ENCODE data around the gene SPTBN5. TPM values are rescaled to one million over a fixed set of nuclear protein-coding genes. Genes with fewer than 3 reads are reported as not detected.
A peak's percentile ranks its signal among the peaks of the same experiment; 100 is the strongest.

SPTBN5 gene
- polyA plus RNA-seq (2013, experiment 1 of 4), result 0.33 TPM
- polyA plus RNA-seq (2013, experiment 2 of 4), result 0.25 TPM
- polyA plus RNA-seq (2013, experiment 3 of 4), result 0.11 TPM
- 0.12 TPM for polyA plus RNA-seq (2013, experiment 4 of 4)

DNA sequence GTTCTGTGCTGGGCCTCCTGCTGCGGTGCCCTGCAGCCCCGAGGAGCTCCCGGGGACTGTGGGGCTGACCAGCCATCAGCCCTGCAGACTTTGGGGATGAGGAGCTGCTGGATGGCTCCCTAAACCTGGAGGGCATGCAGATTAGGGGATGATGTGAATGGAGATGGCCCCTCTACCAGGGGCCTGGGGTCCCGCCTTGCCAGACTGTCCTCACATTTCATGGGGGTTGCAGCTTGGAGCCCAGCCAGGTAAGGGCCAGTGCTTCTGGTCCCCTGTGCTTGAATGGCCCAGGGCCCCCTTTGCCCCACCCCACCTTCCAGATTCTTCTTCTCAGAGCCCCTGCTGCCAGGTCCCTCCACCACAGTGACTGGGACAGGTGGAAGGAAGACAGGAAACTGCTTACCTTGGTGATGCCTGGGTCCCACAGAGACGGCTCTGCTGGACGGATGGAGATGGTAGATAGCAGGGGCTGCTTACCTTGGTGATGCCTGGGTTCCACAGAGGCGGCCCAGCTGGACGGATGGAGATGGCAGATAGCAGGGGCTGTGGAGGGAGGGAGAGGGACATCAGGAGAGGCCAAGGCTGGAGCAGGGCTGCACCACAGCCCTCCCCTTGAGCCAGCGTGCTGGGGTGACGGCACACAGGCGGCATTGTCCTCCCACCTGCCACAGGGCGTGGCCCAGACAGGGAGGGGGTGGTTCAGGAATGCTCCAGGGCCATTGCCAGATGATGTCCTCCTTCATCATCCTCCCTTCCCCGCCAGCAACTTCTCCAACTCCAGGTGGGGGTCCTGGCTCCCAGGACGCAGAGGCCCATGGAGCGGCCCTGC, at the start of gene SPTBN5:
SPTBN5 (minus strand) TSS at position 632 of the 829 bp plus-strand sequence; CDS start at position 76, 556 bp downstream.
- 92 to 94% methylated on average over 15 of the region's 15 CpGs for WGBS, 2 experiments
- Histone ChIP-seq H3K36me3 (ENCODE audit: control insufficient read depth, insufficient read depth, low read length) (no peaks in the 10 kb centered on the region), H3K9me3 (ENCODE audit: control insufficient read depth, low read length) (no peaks in the 10 kb centered on the region), H3K27me3 (ENCODE audit: control insufficient read depth, insufficient read depth, low read length, poor library complexity, severe bottlenecking) (no peaks in the 10 kb centered on the region), H3K27ac (ENCODE audit: insufficient read depth, low read depth, low read length, poor library complexity, severe bottlenecking) (no peak within 1 kb of the TSS), H3K4me3 (ENCODE audit: insufficient read depth, low read depth, low read length) (no peak within 1 kb of the TSS), H3K4me1 (ENCODE audit: control insufficient read depth, insufficient read depth, low read length) (peaks cover 20% of the 10 kb centered on the region)

DNA sequence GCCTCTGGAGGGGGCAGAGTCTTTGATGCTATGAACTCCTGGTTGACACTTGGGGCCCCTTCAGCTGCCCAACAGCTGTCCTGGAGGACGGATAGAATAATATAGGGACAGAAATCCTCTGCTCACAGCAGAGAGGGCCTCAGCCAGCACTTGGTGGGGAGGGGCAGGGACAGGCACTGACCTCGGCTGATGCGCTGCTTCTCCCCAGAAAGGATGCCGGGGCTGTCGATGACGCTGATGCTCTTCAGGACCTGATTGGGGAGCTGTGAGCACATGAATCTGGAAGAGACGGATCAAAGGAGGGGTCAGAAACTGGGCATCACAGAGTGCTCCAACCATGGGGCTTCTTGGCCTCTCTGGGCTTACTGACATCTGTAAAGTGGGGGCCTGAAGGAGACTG, 49.0 kb upstream of the SPTBN5 start:
- no peak overlapping the region for H3K4me3 ChIP-seq (ENCODE audit: insufficient read depth, low read depth, low read length)
- H3K9me3 ChIP-seq (ENCODE audit: control insufficient read depth, low read length), result no peaks in the 10 kb centered on the region
- H3K27ac ChIP-seq (ENCODE audit: insufficient read depth, low read depth, low read length, poor library complexity, severe bottlenecking), result no peak overlapping the region
- no peaks in the 10 kb centered on the region for H3K27me3 ChIP-seq (ENCODE audit: control insufficient read depth, insufficient read depth, low read length, poor library complexity, severe bottlenecking)
- peaks cover 50% of the 10 kb centered on the region for H3K4me1 ChIP-seq (ENCODE audit: control insufficient read depth, insufficient read depth, low read length)
- no peaks in the 10 kb centered on the region for H3K36me3 ChIP-seq (ENCODE audit: control insufficient read depth, insufficient read depth, low read length)
- 84 to 88% methylated on average over 7 of the region's 7 CpGs for WGBS, 2 experiments

DNA sequence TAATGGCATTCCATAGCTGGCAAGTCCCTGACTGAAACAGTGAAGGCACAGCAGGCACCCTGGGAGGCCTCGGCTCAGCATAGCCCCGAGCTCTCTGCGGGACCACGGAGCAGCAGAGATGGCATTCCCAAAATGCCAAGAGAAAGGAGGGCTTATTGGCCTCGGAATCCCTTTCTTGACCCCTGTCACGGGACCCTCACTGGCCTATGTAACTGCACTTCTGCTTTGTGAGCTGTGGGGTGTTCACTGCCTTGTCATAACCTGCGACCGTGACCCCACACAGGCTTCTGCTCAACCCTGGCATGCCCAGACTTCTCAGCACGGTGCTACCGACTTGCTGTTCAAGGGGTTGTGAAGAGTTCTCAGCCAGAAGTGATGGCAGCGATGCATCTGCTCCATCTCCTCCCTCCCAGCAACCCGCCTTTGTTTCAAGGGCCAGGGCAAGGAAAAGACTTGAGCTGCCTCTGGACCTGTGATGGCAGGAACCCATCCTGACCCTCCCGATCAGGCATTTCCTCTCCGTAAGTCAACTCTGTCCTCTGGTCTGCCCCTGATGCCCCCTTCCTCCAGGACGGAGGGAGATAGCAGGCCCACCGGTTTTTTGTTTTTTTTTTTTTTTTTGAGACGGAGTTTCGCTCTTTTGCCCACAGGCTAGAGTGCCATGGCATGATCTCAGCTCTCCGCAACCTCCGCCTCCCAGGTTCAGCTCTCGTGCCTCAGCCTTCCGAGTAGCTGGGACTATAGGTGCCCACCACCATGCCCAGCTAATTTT, 48.0 kb upstream of the SPTBN5 start:
- no peaks in the 10 kb centered on the region for H3K27me3 ChIP-seq (ENCODE audit: control insufficient read depth, insufficient read depth, low read length, poor library complexity, severe bottlenecking)
- no peaks in the 10 kb centered on the region for H3K9me3 ChIP-seq (ENCODE audit: control insufficient read depth, low read length)
- peak overlapping the region; percentile 79 for H3K27ac ChIP-seq (ENCODE audit: insufficient read depth, low read depth, low read length, poor library complexity, severe bottlenecking)
- no peak overlapping the region for H3K4me3 ChIP-seq (ENCODE audit: insufficient read depth, low read depth, low read length)
- WGBS, 2 experiments, result 70 to 72% methylated on average over 22 of the region's 22 CpGs
- peaks cover 52% of the 10 kb centered on the region for H3K4me1 ChIP-seq (ENCODE audit: control insufficient read depth, insufficient read depth, low read length)
- no peaks in the 10 kb centered on the region for H3K36me3 ChIP-seq (ENCODE audit: control insufficient read depth, insufficient read depth, low read length)

DNA sequence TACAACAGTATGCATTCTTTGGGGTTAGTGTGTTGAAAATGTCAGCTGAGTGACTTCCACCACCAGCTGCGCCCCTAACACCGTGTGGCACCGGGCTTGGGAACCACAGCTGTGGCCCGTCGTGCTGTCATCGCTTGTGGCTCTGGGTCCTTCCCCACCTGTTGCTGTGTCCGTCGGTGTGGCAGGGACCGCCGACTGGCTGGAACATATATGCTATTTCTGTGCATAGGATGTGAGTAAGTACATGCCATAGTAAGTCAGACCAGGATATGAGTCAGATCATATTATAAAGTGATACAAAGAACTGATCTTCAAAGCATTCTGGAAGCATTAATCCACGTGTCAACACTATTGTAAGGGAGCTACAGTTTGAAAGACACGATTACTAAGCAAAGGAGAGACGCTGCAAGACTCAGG, 46.6 kb upstream of the SPTBN5 start:
- WGBS, 2 experiments, result 93 to 94% methylated on average over 13 of the region's 13 CpGs
- Histone ChIP-seq H3K27me3 (ENCODE audit: control insufficient read depth, insufficient read depth, low read length, poor library complexity, severe bottlenecking) (no peaks in the 10 kb centered on the region), H3K36me3 (ENCODE audit: control insufficient read depth, insufficient read depth, low read length) (no peaks in the 10 kb centered on the region), H3K9me3 (ENCODE audit: control insufficient read depth, low read length) (no peaks in the 10 kb centered on the region), H3K4me1 (ENCODE audit: control insufficient read depth, insufficient read depth, low read length) (peaks cover 44% of the 10 kb centered on the region), H3K27ac (ENCODE audit: insufficient read depth, low read depth, low read length, poor library complexity, severe bottlenecking) (no peak overlapping the region), H3K4me3 (ENCODE audit: insufficient read depth, low read depth, low read length) (no peak overlapping the region)

DNA sequence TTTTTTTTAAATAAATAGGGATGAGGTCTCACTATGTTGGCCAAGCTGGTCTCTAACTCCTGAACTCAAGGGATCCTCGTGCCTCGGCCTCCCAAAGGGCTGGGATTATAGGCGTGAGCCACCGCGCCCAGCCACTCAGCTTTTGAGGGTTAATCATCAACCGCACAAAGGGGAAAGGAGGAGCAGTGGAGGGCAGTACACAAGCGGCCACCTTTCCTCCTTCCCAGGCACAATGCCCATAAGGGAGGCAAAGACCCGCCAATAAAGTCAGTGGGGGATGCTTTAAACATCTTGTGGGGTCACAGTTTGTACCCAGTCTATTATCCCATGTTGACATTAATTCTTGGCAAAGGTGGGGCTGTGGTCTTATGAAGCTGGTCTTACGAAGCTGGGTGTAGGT, 46.1 kb upstream of the SPTBN5 start:
- H3K9me3 ChIP-seq (ENCODE audit: control insufficient read depth, low read length), result no peaks in the 10 kb centered on the region
- peaks cover 43% of the 10 kb centered on the region for H3K4me1 ChIP-seq (ENCODE audit: control insufficient read depth, insufficient read depth, low read length)
- no peak overlapping the region for H3K4me3 ChIP-seq (ENCODE audit: insufficient read depth, low read depth, low read length)
- H3K36me3 ChIP-seq (ENCODE audit: control insufficient read depth, insufficient read depth, low read length), result no peaks in the 10 kb centered on the region
- no peak overlapping the region for H3K27ac ChIP-seq (ENCODE audit: insufficient read depth, low read depth, low read length, poor library complexity, severe bottlenecking)
- WGBS, 2 experiments, result 97% methylated on average over 9 of the region's 9 CpGs
- no peaks in the 10 kb centered on the region for H3K27me3 ChIP-seq (ENCODE audit: control insufficient read depth, insufficient read depth, low read length, poor library complexity, severe bottlenecking)

DNA sequence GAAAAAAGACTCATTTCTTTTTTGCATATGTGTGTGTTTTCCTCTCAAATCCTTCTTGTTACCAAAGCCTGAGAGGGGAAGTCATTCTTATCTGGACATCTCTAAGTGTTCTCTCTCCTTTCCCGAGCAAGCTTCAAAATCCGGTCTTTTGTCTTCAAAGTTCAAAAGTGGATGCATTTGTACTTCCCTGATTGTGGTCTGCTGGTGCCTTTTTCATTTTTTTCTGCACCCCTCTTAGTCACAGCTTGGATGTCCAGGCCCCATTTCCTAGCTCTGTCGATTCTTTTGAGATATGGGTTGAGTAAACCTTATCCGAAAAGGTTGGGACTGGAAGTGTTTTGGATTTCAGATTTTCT, 43.7 kb upstream of the SPTBN5 start:
- WGBS, 2 experiments, result 92 to 96% methylated on average over 3 to 4 of the region's 4 CpGs

DNA sequence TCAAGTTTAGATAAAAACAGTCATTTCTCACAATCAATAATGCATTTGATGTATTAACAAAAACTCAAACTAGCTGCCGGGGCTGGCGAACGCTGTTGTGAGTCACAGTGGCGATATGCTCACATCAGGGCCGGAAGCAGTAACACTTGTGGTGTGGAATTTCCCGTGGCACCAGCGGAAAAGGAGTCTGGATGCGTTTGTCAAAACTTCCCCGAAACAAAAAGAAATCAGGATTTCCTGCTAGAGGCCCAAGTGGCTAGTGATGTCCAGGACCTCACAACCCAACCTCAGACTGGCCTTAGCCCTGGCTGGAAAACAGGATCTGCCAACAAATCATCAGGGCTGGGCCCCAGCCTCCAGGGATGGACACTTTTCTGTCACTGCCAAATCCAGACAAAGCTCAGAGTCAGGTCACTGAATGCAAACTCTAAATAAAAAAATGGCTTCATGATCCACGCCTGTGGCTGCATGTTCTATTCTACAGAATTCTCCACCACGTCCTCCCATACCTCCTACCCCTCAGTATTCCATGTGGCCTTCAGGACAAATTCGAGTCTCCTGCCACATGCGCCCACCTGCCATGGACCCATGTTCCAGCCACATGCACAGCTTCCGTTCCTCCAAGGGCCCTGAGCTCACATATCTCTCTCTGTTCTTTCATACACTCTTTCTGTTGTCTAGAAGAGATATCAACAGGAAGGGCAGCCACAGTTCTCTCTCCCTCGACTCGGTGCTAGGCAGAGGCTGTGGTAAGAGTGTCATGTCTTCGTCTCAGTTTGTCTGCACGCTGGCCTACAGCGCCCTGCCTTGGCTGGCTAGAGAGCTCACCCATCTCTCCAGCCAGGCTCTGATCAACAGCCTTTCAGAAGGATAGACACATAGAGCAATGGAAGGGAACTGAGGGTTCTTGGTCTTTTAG, 43.1 kb upstream of the SPTBN5 start:
- Histone ChIP-seq H3K27me3 (ENCODE audit: control insufficient read depth, insufficient read depth, low read length, poor library complexity, severe bottlenecking) (no peaks in the 10 kb centered on the region), H3K9me3 (ENCODE audit: control insufficient read depth, low read length) (no peaks in the 10 kb centered on the region), H3K4me3 (ENCODE audit: insufficient read depth, low read depth, low read length) (no peak overlapping the region), H3K4me1 (ENCODE audit: control insufficient read depth, insufficient read depth, low read length) (peaks cover 27% of the 10 kb centered on the region), H3K36me3 (ENCODE audit: control insufficient read depth, insufficient read depth, low read length) (no peaks in the 10 kb centered on the region), H3K27ac (ENCODE audit: insufficient read depth, low read depth, low read length, poor library complexity, severe bottlenecking) (no peak overlapping the region)
- 89% methylated on average over 19 of the region's 19 CpGs for WGBS, 2 experiments

More for the DNA sequence above, 43.7 kb upstream of the SPTBN5 start:
- H3K9me3 ChIP-seq (ENCODE audit: control insufficient read depth, low read length), result no peaks in the 10 kb centered on the region
- no peak overlapping the region for H3K27ac ChIP-seq (ENCODE audit: insufficient read depth, low read depth, low read length, poor library complexity, severe bottlenecking)
- H3K4me1 ChIP-seq (ENCODE audit: control insufficient read depth, insufficient read depth, low read length), result peaks cover 33% of the 10 kb centered on the region
- no peak overlapping the region for H3K4me3 ChIP-seq (ENCODE audit: insufficient read depth, low read depth, low read length)
- no peaks in the 10 kb centered on the region for H3K36me3 ChIP-seq (ENCODE audit: control insufficient read depth, insufficient read depth, low read length)
- no peaks in the 10 kb centered on the region for H3K27me3 ChIP-seq (ENCODE audit: control insufficient read depth, insufficient read depth, low read length, poor library complexity, severe bottlenecking)

DNA sequence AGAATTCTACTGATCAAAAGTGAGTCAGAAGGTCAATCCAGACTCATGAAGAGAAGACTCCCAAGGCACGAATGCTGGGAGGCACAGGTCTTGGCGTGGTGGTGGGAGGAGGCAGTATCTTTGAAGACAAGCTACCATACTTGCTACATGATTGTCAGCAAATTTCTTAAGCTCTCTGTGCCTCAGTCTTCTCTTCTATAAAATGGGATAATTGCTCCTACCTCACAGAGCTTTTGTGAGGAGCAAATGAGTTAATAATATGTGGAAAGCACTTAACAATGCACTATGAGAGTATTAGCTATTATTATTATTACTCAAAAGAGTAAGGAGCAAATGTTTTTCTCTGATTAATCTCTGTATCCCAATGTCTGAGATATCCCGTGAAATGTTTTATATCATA, 42.3 kb upstream of the SPTBN5 start:
- Histone ChIP-seq H3K36me3 (ENCODE audit: control insufficient read depth, insufficient read depth, low read length) (no peaks in the 10 kb centered on the region), H3K9me3 (ENCODE audit: control insufficient read depth, low read length) (no peaks in the 10 kb centered on the region), H3K4me1 (ENCODE audit: control insufficient read depth, insufficient read depth, low read length) (peaks cover 20% of the 10 kb centered on the region), H3K27me3 (ENCODE audit: control insufficient read depth, insufficient read depth, low read length, poor library complexity, severe bottlenecking) (no peaks in the 10 kb centered on the region), H3K27ac (ENCODE audit: insufficient read depth, low read depth, low read length, poor library complexity, severe bottlenecking) (no peak overlapping the region), H3K4me3 (ENCODE audit: insufficient read depth, low read depth, low read length) (no peak overlapping the region)
- 95 to 98% methylated on average over 2 of the region's 3 CpGs for WGBS, 2 experiments

DNA sequence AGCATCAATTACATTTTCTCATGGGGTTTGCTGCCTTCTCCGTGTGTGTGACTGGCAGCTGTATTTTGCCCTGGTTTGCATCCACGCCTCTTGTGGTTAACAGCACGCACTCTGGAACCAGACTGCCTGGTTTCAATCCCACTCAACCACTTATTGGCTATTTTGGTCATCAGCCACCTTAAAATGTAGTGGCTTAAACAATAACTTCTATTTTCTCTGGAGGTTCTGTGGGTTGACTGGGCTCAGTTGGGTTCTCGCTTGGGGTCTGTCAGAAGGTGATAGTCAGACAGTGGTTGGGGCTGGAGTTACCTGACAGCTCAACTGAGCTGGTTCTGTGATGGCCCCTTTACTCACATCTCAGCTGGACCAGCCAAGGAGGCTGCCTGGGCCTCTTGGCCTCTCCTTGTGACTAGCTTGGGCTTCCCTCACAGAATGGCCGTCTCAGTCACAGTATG, 41.7 kb upstream of the SPTBN5 start:
- H3K4me3 ChIP-seq (ENCODE audit: insufficient read depth, low read depth, low read length), result no peak overlapping the region
- no peak overlapping the region for H3K27ac ChIP-seq (ENCODE audit: insufficient read depth, low read depth, low read length, poor library complexity, severe bottlenecking)
- H3K9me3 ChIP-seq (ENCODE audit: control insufficient read depth, low read length), result no peaks in the 10 kb centered on the region
- WGBS, 2 experiments, result 88% methylated on average over 5 of the region's 5 CpGs
- H3K27me3 ChIP-seq (ENCODE audit: control insufficient read depth, insufficient read depth, low read length, poor library complexity, severe bottlenecking), result no peaks in the 10 kb centered on the region
- no peaks in the 10 kb centered on the region for H3K36me3 ChIP-seq (ENCODE audit: control insufficient read depth, insufficient read depth, low read length)
- H3K4me1 ChIP-seq (ENCODE audit: control insufficient read depth, insufficient read depth, low read length), result peaks cover 16% of the 10 kb centered on the region

Measured in ectodermal cell (in vitro differentiated cells).